ENCODE measurements around the gene ADARB2. TPM values are rescaled to one million over a fixed set of nuclear protein-coding genes. Genes with fewer than 3 reads are reported as not detected.

ADARB2 gene
- total and polyA plus RNA-seq, 7 donors, result 0.05 to 0.39 (median 0.15) TPM; not detected in 2

- TF ChIP-seq CTCF (IDR thresholded peaks at IDR 0.05), result no peak
- H3K27ac ChIP-seq, result no peak overlapping the region
- intact Hi-C loops (cut with DNase I), result no loop called here
- no peak for ATAC-seq
- no peak overlapping the region for H3K4me3 ChIP-seq
- WGBS, 3 donors, result 83 to 87% (median 85%) methylated on average over 7 of the region's 7 CpGs
- no peaks in the 10 kb centered on the region for H3K4me1 ChIP-seq
- DNase-seq, result peak in 1 of 2 donors; percentile 28
- H3K9me3 ChIP-seq, result no peaks in the 10 kb centered on the region
- no peaks in the 10 kb centered on the region for H3K36me3 ChIP-seq (ENCODE audit: insufficient read depth in 1 of 2, low read depth in 1 of 2)
- H3K27me3 ChIP-seq (ENCODE audit: insufficient read depth in 3 of 3, low read length in 2 of 3), result peaks cover 0 to 30% (median 0%) of the 10 kb centered on the region in 3 donors
Measured at GRCh38 chr10:1186683-1186990, 550.7 kb downstream of the ADARB2 start.

GRCh38 chr10:1185911-1186682 is 551.2 kb downstream of the ADARB2 start:
- no peaks in the 10 kb centered on the region for H3K9me3 ChIP-seq
- intact Hi-C loops (cut with DNase I), result no loop called here
- ATAC-seq (no peak), DNase-seq (peak in 1 of 2 donors; percentile 41)
- no peaks in the 10 kb centered on the region for H3K36me3 ChIP-seq (ENCODE audit: insufficient read depth in 1 of 2, low read depth in 1 of 2)
- TF ChIP-seq CTCF (IDR thresholded peaks at IDR 0.05), result no peak
- 85 to 88% (median 87%) methylated on average over 24 of the region's 24 CpGs for WGBS, 3 donors
- H3K27ac ChIP-seq, result no peak overlapping the region
- no peaks in the 10 kb centered on the region for H3K4me1 ChIP-seq
- peaks cover 0 to 27% (median 0%) of the 10 kb centered on the region in 3 donors for H3K27me3 ChIP-seq (ENCODE audit: insufficient read depth in 3 of 3, low read length in 2 of 3)
- H3K4me3 ChIP-seq, result no peak overlapping the region

- no peaks in the 10 kb centered on the region for H3K9me3 ChIP-seq
- no peaks in the 10 kb centered on the region for H3K4me1 ChIP-seq
- DNase-seq (no peak), ATAC-seq (no peak)
- H3K4me3 ChIP-seq, result no peak overlapping the region
- WGBS, 3 donors, result 75 to 80% (median 75%) methylated on average over 45 of the region's 45 CpGs
- intact Hi-C loops (cut with DNase I), result no loop called here
- H3K27ac ChIP-seq, result no peak overlapping the region
- peaks cover 0 to 20% (median 0%) of the 10 kb centered on the region in 3 donors for H3K27me3 ChIP-seq (ENCODE audit: insufficient read depth in 3 of 3, low read length in 2 of 3)
- no peaks in the 10 kb centered on the region for H3K36me3 ChIP-seq (ENCODE audit: insufficient read depth in 1 of 2, low read depth in 1 of 2)
- no peak for TF ChIP-seq CTCF (IDR thresholded peaks at IDR 0.05)
Measured at GRCh38 chr10:1184541-1185430, 552.5 kb downstream of the ADARB2 start.

- no peak overlapping the region for H3K27ac ChIP-seq
- H3K4me1 ChIP-seq, result no peaks in the 10 kb centered on the region
- TF ChIP-seq CTCF (IDR thresholded peaks at IDR 0.05), result no peak
- 60 to 73% (median 64%) methylated on average over 10 to 12 of the region's 12 CpGs for WGBS, 3 donors
- intact Hi-C loops (cut with DNase I), result no loop called here
- H3K36me3 ChIP-seq (ENCODE audit: insufficient read depth in 1 of 2, low read depth in 1 of 2), result no peaks in the 10 kb centered on the region
- peaks cover 0 to 20% (median 0%) of the 10 kb centered on the region in 3 donors for H3K27me3 ChIP-seq (ENCODE audit: insufficient read depth in 3 of 3, low read length in 2 of 3)
- H3K9me3 ChIP-seq, result no peaks in the 10 kb centered on the region
- ATAC-seq (no peak), DNase-seq (no peak)
- H3K4me3 ChIP-seq, result no peak overlapping the region
Measured at GRCh38 chr10:1183701-1184100, 553.6 kb downstream of the ADARB2 start.
